WI38 (cell line): ENCODE data around the gene TACR3.
"Not testable (repeated sequence)": the region's sequence is repeated elsewhere in the genome, so short reads cannot be mapped to it uniquely, and the experiment has no call there.

ENCODE experiments used
- H3K4me3 ChIP-seq: 2 replicates; pipeline ENCODE4 v1.5.1; 2011; ENCODE audit warnings: low read depth, mild to moderate bottlenecking, control low read depth, low read length
- CTCF ChIP-seq: IDR thresholded peaks from 2 replicates; pipeline ENCODE4 v1.5.1; 2012; ENCODE audit warnings: low read depth, mild to moderate bottlenecking, control low read depth, low read length

Gene TACR3, protein sequence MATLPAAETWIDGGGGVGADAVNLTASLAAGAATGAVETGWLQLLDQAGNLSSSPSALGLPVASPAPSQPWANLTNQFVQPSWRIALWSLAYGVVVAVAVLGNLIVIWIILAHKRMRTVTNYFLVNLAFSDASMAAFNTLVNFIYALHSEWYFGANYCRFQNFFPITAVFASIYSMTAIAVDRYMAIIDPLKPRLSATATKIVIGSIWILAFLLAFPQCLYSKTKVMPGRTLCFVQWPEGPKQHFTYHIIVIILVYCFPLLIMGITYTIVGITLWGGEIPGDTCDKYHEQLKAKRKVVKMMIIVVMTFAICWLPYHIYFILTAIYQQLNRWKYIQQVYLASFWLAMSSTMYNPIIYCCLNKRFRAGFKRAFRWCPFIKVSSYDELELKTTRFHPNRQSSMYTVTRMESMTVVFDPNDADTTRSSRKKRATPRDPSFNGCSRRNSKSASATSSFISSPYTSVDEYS

DNA sequence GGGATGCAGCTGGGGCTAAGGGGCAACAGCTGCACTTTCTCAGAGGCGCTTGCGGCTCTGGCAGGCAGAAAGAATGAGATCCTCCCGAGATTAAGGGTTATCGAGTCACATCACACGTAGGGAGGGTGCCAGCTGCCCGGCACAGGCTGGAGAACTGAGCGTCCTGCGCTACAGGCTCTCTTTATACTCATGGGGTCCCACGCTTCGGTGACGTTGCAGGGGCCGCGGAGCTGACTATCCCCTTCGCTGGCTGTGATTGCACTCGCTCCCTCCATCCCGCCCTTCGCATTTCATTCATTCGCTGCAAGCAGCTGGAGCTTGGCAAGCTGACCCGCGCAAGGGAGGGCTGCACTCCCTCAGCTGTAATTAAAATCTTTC lies at the start of gene TACR3:
TSS of gene TACR3 (minus strand) at position 156 of the 378 bp plus-strand sequence. CDS start 310 bp downstream, outside the sequence.
- H3K4me3 ChIP-seq, result no peak within 1 kb of the TSS
- TF ChIP-seq CTCF, result no peak

DNA sequence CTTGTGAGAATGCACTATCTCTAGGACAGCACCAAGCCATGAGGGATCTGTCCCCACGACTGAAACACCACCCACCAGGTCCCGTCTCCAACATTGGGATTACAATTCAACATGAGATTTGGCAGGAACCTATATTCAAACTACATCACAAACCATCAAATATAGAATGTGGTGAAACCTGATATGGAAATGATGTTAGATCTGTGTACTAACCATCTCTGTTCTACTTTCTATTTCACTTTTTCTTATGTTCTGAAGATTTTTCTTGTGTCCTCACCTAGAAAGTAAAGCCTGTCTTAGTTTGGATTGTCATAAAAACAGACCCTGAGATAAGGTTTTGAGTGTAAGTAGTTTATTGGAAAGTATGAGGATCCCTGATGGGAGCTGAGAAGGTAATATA lies 37.8 kb upstream of the TACR3 start:
- no peak overlapping the region for H3K4me3 ChIP-seq
- TF ChIP-seq CTCF, result no peak

DNA sequence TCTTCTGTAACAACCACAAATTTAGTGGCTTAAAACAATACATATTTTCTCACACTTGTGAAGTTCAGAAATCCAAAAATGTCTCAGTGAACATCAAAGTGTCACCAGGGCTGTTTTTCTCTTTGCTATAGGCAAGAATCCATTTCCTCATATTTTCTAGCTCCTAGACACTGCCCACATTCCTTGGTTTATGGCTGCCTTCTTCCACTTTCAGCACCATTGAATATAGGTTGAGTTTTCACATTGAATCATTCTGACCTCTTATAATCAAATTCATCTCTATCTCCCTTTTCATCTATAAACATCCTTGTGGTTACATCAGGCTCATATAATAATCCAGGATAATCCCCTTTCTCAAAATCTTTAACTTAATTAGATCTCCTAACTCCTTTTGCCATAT lies 37.0 kb upstream of the TACR3 start:
- TF ChIP-seq CTCF, result no peak

GRCh38 chr4:103754844-103755243 lies 35.1 kb upstream of the TACR3 start:
- TF ChIP-seq CTCF, result no peak
- H3K4me3 ChIP-seq, result no peak overlapping the region

More for the DNA sequence above, 37.0 kb upstream of the TACR3 start:
- H3K4me3 ChIP-seq, result no peak overlapping the region

DNA sequence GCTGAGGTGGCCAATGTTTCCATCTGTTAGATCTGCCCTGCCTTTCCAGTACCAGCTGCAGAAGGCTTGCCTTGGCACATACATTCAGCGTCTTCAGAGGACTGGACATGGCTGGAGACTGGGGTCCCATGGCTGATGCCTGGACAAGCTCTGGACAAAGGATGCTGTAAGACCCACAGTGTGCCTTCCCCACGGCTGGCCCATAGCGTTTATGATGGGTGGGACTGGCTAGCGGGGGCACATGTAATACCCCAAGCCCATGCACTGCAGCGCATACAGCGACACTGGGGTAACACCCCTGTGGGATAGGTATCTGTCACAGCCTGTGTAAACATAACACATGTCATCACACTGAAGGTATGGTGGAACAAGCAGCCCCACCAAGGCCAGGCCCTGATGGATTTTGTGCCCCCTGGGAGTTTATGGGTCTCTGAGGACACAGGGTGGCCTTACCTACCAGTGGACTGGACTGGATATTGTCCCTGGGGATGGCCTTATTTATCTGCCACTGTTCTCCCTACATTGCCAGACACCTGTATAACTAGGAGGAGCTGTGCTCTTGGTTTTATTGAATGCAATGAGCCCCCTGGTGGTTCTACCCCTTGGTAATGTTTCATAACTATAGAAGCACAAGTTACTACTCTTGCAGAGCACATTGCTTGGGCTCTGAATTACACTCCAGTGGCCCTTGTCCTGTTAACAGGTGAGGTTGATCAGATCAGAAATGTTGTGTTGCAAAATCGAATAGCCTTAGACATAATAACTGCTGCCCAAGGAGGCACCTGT lies 34.3 kb upstream of the TACR3 start:
- TF ChIP-seq CTCF, result no peak
- no peak overlapping the region for H3K4me3 ChIP-seq

- H3K4me3 ChIP-seq, result not testable (repeated sequence)
Measured at GRCh38 chr4:103723150-103723549, 3.4 kb upstream of the TACR3 start.

- no peak overlapping the region for H3K4me3 ChIP-seq
- no peak for TF ChIP-seq CTCF
Measured at GRCh38 chr4:103721251-103721650, 1.5 kb upstream of the TACR3 start.
